Neural cell (in vitro differentiated cells): ENCODE results near the gene NPR2. TPM values are rescaled to one million over a fixed set of nuclear protein-coding genes. Genes with fewer than 3 reads are reported as not detected.

Source experiments
- H2AFZ ChIP-seq: fragments of 200-600, 300-800 bp; sonication (generic), shearing (Covaris generic); 2 replicates; pipeline ENCODE4 v1.6.0; 2014; ENCODE audit warnings: low read depth, mild to moderate bottlenecking, antibody characterized with exemption, low read length, moderate library complexity
- H3F3A ChIP-seq: fragments of 200-600 bp; shearing (Covaris generic); 2 replicates; pipeline ENCODE4 v1.6.1; 2016; ENCODE audit warnings: mild to moderate bottlenecking, moderate library complexity, mixed read lengths, antibody characterized with exemption, low read length; ENCODE audit not compliant: insufficient read depth, poor library complexity, severe bottlenecking
- H3K27ac ChIP-seq: fragments of 200-600, 300-800 bp; sonication (generic), shearing (Covaris generic); 2 replicates; pipeline ENCODE4 v1.5.1; 2014; ENCODE audit warnings: mild to moderate bottlenecking, low read length, moderate library complexity
- H3K27me3 ChIP-seq: fragments of 300-800, 200-600 bp; sonication (generic), shearing (Covaris generic); 2 replicates; pipeline ENCODE4 v1.6.0; 2014; ENCODE audit warnings: mild to moderate bottlenecking, low read depth, low read length, moderate library complexity; ENCODE audit not compliant: insufficient read depth
- H3K36me3 ChIP-seq: fragments of 300-800, 200-600 bp; sonication (generic), shearing (Covaris generic); 2 replicates; pipeline ENCODE4 v1.5.1; 2014; ENCODE audit warnings: mild to moderate bottlenecking, antibody characterized with exemption, low read length, moderate library complexity; ENCODE audit not compliant: insufficient read depth
- H3K4me2 ChIP-seq: fragments of 300-800, 200-600 bp; sonication (generic), shearing (Covaris generic); 2 replicates; pipeline ENCODE4 v1.6.0; 2014; ENCODE audit warnings: mild to moderate bottlenecking, low read length
- H3K4me3 ChIP-seq: fragments of 300-800, 200-600 bp; sonication (generic), shearing (Covaris generic); 2 replicates; pipeline ENCODE4 v1.5.1; 2014; ENCODE audit warnings: mild to moderate bottlenecking, low read length, moderate library complexity
- H3K79me2 ChIP-seq: fragments of 200-600 bp; shearing (Covaris generic); replicated peaks from 2 replicates; pipeline ENCODE4 v1.6.0; 2014; ENCODE audit warnings: mild to moderate bottlenecking, low read length, moderate library complexity; ENCODE audit not compliant: insufficient read depth
- H3K9ac ChIP-seq: fragments of 300-800, 200-600 bp; sonication (generic), shearing (Covaris generic); 2 replicates; pipeline ENCODE4 v1.6.1; 2016; ENCODE audit warnings: mild to moderate bottlenecking, low read length, mixed read lengths
- H3K9me2 ChIP-seq: fragments of 200-600 bp; shearing (Covaris generic); 2 replicates; pipeline ENCODE4 v1.6.1; 2016; ENCODE audit warnings: mild to moderate bottlenecking, low read length, mixed read lengths; ENCODE audit not compliant: insufficient read depth
- H3K9me3 ChIP-seq: fragments of 200-600, 300-800 bp; sonication (generic), shearing (Covaris generic); 2 replicates; pipeline ENCODE4 v1.6.1; 2016; ENCODE audit warnings: mild to moderate bottlenecking, mixed run types, low read length, moderate library complexity, mixed read lengths
- H4K20me1 ChIP-seq: fragments of 200-600 bp; shearing (Covaris generic); 2 replicates; pipeline ENCODE4 v1.6.1; 2016; ENCODE audit warnings: mild to moderate bottlenecking, mixed run types; ENCODE audit not compliant: insufficient read depth
- CTCF ChIP-seq: fragments of 450-650 bp; IDR thresholded peaks from 2 replicates; pipeline ENCODE4 v1.5.1; 2014; ENCODE audit warnings: antibody characterized with exemption, mild to moderate bottlenecking, moderate library complexity; ENCODE audit not compliant: poor library complexity, severe bottlenecking
- EP300 ChIP-seq: fragments of 450-650 bp; conservative IDR thresholded peaks from 2 replicates; pipeline ENCODE4 v1.6.1; 2014; ENCODE audit warnings: antibody characterized with exemption, mild to moderate bottlenecking, moderate library complexity; ENCODE audit not compliant: poor library complexity, severe bottlenecking
- EZH2 ChIP-seq: fragments of 200-600, 300-800 bp; shearing (Covaris generic), sonication (generic); IDR thresholded peaks from 2 replicates; pipeline ENCODE4 v1.6.1; 2014; ENCODE audit warnings: antibody characterized with exemption, low read length, borderline replicate concordance, mild to moderate bottlenecking; ENCODE audit not compliant: insufficient read depth, poor library complexity, severe bottlenecking
- MXI1 ChIP-seq: fragments of 450-650 bp; conservative IDR thresholded peaks from 2 replicates; pipeline ENCODE4 v1.6.1; 2014; ENCODE audit warnings: antibody characterized with exemption, mild to moderate bottlenecking; ENCODE audit not compliant: poor library complexity, severe bottlenecking
- POLR2AphosphoS5 ChIP-seq: IDR thresholded peaks from 2 replicates; pipeline ENCODE4 v1.6.1; 2012
- RAD21 ChIP-seq: fragments of 450-650 bp; conservative IDR thresholded peaks from 2 replicates; pipeline ENCODE4 v1.6.1; 2014; ENCODE audit warnings: antibody characterized with exemption, mild to moderate bottlenecking, moderate library complexity
- SMC3 ChIP-seq: fragments of 450-650 bp; conservative IDR thresholded peaks from 2 replicates; pipeline ENCODE4 v1.6.1; 2014; ENCODE audit warnings: antibody characterized with exemption, mild to moderate bottlenecking, moderate library complexity; ENCODE audit not compliant: poor library complexity
- TAF1 ChIP-seq: IDR thresholded peaks from 2 replicates; pipeline ENCODE4 v1.6.1; 2012; ENCODE audit warnings: low read depth
- polyA plus RNA-seq: library from polyadenylated mRNA; depleted of rRNA; stranded (reverse); fragments of >200 nt; gene quantifications from 2 replicates; pipeline ENCODE4 v1.2.3, GENCODE V29; 2014
- TF ChIP-seq, protein P1 (sequence below): IDR thresholded peaks from 2 replicates; pipeline ENCODE4 v1.6.1; 2012; ENCODE audit warnings: borderline replicate concordance

Gene NPR2
- polyA plus RNA-seq, 1 donor from 2014 or later, result 9.6 TPM

- Histone ChIP-seq H2AFZ (no peak overlapping the region), H3K9me2 (no peaks in the 10 kb centered on the region), H3K9ac (no peak overlapping the region), H3K4me2 (no peak overlapping the region), H3K79me2 (no peaks in the 10 kb centered on the region), H3K27ac (no peak overlapping the region), H3K9me3 (no peaks in the 10 kb centered on the region), H3F3A (no peaks in the 10 kb centered on the region), H3K27me3 (no peaks in the 10 kb centered on the region), H3K36me3 (peaks cover 9% of the 10 kb centered on the region), H3K4me3 (no peak overlapping the region), H4K20me1 (no peaks in the 10 kb centered on the region)
- TF ChIP-seq POLR2AphosphoS5 (no peak), EZH2 (no peak)
Observed at GRCh38 chr9:35844628-35845270, 53.4 kb downstream of the NPR2 start.

DNA sequence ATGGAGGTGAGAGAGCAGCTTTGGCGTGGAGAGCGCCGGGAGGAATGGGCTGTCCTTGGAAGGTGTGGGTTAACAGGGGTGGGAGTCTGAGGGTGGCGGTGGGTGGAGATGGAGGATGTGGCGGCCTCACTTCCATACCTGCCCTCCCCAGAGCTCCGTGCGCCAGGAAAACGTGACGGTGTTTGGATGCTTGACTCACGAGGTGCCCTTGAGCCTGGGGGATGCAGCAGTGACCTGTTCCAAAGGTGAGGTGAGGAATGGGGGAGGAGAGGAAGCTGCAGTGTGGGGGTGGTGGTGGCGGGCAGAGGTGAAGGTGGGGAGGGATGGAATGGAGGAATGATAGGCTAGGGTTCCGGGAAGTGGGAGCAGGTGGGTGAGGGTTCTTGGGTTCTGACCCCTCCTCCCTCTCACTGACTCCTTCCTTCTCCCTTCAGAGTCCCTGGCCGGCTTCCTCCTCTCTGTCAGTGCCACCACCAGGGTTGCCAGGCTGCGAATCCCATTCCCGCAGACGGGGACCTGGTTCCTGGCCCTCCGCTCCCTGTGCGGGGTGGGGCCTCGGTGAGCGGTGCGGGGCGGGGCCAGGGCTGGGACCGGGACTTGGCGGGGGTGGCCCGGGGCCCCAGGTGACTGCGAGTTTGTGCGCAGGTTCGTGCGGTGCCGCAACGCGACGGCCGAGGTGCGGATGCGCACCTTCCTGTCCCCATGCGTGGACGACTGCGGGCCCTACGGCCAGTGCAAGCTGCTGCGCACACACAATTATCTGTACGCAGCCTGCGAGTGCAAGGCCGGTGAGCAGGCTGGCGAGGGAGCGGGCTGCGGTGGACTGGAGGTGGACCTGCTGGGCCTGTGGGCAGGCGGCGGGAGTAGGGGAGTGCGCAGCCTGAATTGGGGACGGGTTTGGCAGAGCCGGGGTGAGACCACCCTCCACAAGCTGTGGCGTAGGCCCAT lies 54.7 kb downstream of the NPR2 start:
- Histone ChIP-seq H3K27me3 (no peaks in the 10 kb centered on the region), H3K4me3 (no peak overlapping the region), H3K4me2 (no peak overlapping the region), H3K36me3 (peaks cover 9% of the 10 kb centered on the region), H2AFZ (no peak overlapping the region), H3F3A (no peaks in the 10 kb centered on the region), H3K27ac (no peak overlapping the region), H3K9ac (no peak overlapping the region), H3K9me3 (no peaks in the 10 kb centered on the region), H4K20me1 (no peaks in the 10 kb centered on the region), H3K9me2 (no peaks in the 10 kb centered on the region), H3K79me2 (no peaks in the 10 kb centered on the region)
- TF ChIP-seq POLR2AphosphoS5 (no peak), TAF1 (no peak), MXI1 (no peak)

GRCh38 chr9:35847792-35848572 lies 56.6 kb downstream of the NPR2 start:
- H3K9me2 ChIP-seq, result no peaks in the 10 kb centered on the region
- H4K20me1 ChIP-seq, result no peaks in the 10 kb centered on the region
- no peaks in the 10 kb centered on the region for H3K27me3 ChIP-seq
- H3K79me2 ChIP-seq, result no peaks in the 10 kb centered on the region
- no peak for TF ChIP-seq MXI1
- no peak for TF ChIP-seq EP300
- TF ChIP-seq CTCF, result no peak
- TF ChIP-seq, protein P1, sequence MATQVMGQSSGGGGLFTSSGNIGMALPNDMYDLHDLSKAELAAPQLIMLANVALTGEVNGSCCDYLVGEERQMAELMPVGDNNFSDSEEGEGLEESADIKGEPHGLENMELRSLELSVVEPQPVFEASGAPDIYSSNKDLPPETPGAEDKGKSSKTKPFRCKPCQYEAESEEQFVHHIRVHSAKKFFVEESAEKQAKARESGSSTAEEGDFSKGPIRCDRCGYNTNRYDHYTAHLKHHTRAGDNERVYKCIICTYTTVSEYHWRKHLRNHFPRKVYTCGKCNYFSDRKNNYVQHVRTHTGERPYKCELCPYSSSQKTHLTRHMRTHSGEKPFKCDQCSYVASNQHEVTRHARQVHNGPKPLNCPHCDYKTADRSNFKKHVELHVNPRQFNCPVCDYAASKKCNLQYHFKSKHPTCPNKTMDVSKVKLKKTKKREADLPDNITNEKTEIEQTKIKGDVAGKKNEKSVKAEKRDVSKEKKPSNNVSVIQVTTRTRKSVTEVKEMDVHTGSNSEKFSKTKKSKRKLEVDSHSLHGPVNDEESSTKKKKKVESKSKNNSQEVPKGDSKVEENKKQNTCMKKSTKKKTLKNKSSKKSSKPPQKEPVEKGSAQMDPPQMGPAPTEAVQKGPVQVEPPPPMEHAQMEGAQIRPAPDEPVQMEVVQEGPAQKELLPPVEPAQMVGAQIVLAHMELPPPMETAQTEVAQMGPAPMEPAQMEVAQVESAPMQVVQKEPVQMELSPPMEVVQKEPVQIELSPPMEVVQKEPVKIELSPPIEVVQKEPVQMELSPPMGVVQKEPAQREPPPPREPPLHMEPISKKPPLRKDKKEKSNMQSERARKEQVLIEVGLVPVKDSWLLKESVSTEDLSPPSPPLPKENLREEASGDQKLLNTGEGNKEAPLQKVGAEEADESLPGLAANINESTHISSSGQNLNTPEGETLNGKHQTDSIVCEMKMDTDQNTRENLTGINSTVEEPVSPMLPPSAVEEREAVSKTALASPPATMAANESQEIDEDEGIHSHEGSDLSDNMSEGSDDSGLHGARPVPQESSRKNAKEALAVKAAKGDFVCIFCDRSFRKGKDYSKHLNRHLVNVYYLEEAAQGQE, result no peak
- no peak for TF ChIP-seq TAF1
- TF ChIP-seq SMC3, result no peak
- TF ChIP-seq EZH2, result no peak
- no peak for TF ChIP-seq POLR2AphosphoS5
- TF ChIP-seq RAD21, result no peak
- no peak overlapping the region for H2AFZ ChIP-seq
- H3K4me3 ChIP-seq, result no peak overlapping the region
- H3K9ac ChIP-seq, result no peak overlapping the region
- H3K36me3 ChIP-seq, result peaks cover 9% of the 10 kb centered on the region
- H3K4me2 ChIP-seq, result no peak overlapping the region
- no peak overlapping the region for H3K27ac ChIP-seq
- H3K9me3 ChIP-seq, result no peaks in the 10 kb centered on the region
- H3F3A ChIP-seq, result no peaks in the 10 kb centered on the region
